Cerebellar cortex (tissue), 1 donor: ENCODE results near the gene PINK1.
"Not testable (repeated sequence)": the region's sequence is repeated elsewhere in the genome, so short reads cannot be mapped to it uniquely, and the experiment has no call there.

Experiments
- DNase-seq: peaks from one replicate; pipeline ENCODE4 v3.0.0-alpha.2; 2015; ENCODE audit warnings: low spot score

PINK1 gene

GRCh38 chr1:20633190-20634064 lies at the start of gene PINK1:
PINK1 (plus strand) TSS chr1:20633458; CDS start chr1:20633549, 91 bp downstream.
- peak; percentile 85 for DNase-seq

GRCh38 chr1:20584890-20585289 lies 48.4 kb upstream of the PINK1 start:
- DNase-seq: no peak

- no peak for DNase-seq
These were observed 46.2 kb upstream of the PINK1 start for GRCh38 chr1:20586953-20587660.

- DNase-seq: no peak
These were observed 45.6 kb upstream of the PINK1 start for GRCh38 chr1:20587661-20588053.

- DNase-seq: no peak
These were observed 44.5 kb upstream of the PINK1 start, which contains the start of gene CDA for GRCh38 chr1:20588634-20589225. CDA (plus strand) TSS chr1:20589097; CDS start chr1:20589130, 33 bp downstream.

GRCh38 chr1:20589331-20590278 lies 43.7 kb upstream of the PINK1 start:
- no peak for DNase-seq

- DNase-seq: no peak
These were observed 42.9 kb upstream of the PINK1 start for GRCh38 chr1:20590306-20590777.

- DNase-seq: no peak
These were observed 39.5 kb upstream of the PINK1 start for GRCh38 chr1:20593756-20594155.

- no peak for DNase-seq
These were observed 38.5 kb upstream of the PINK1 start for GRCh38 chr1:20594746-20595145.

GRCh38 chr1:20596106-20596505 lies 37.2 kb upstream of the PINK1 start:
- DNase-seq: no peak

GRCh38 chr1:20597650-20598049 lies 35.6 kb upstream of the PINK1 start:
- DNase-seq: no peak

GRCh38 chr1:20600156-20600555 lies 33.1 kb upstream of the PINK1 start:
- DNase-seq: no peak

- no peak for DNase-seq
These were observed 32.0 kb upstream of the PINK1 start for GRCh38 chr1:20601129-20601825.

- no peak for DNase-seq
These were observed 30.3 kb upstream of the PINK1 start for GRCh38 chr1:20602851-20603450.

- DNase-seq: no peak
These were observed 29.5 kb upstream of the PINK1 start for GRCh38 chr1:20603504-20604464.

GRCh38 chr1:20604678-20605077 lies 28.6 kb upstream of the PINK1 start:
- DNase-seq: no peak

GRCh38 chr1:20606801-20607570 lies 26.3 kb upstream of the PINK1 start:
- not testable (repeated sequence) for DNase-seq

- no peak for DNase-seq
These were observed 23.7 kb upstream of the PINK1 start for GRCh38 chr1:20609541-20609940.
